HepG2 (cell line): ENCODE data around the gene BCCIP. TPM values are rescaled to one million over a fixed set of nuclear protein-coding genes. Genes with fewer than 3 reads are reported as not detected.

ENCODE experiments used
- ATAC-seq: fragments of 200-7000 bp; cut with Tn5 transposase; 3 replicates; pipeline ENCODE4 v1.9.1; 2020; ENCODE audit warnings: mild to moderate bottlenecking, moderate library complexity
- BruUV-seq: library from RNA; stranded (reverse); fragments of 400-500 nt; replicated peaks from 2 replicates; lab custom pipeline; 2021; lab: Mats Ljungman, UMichigan
- CTCF ChIA-PET: fragments of 300-600 bp; formaldehyde crosslinking; extraction: SDS; loops from one replicate; lab custom pipeline; 2021; ENCODE audit warnings: low total read pairs, inconsistent platforms, low intra/inter-chr PET ratio; lab: Yijun Ruan, JAX
- POLR2A ChIA-PET: fragments of 350-600 bp; sonication (Branson Sonifier 250); formaldehyde crosslinking; loops from one replicate; lab custom pipeline; 2020; ENCODE audit warnings: antibody characterized with exemption, inconsistent platforms; lab: Yijun Ruan, JAX
- DNase-seq: peaks from one replicate; pipeline ENCODE4 v3.0.0-alpha.2; 2015; ENCODE audit warnings: low spot score
- FAIRE-seq: peaks from 3 replicates; lab custom pipeline; 2011; peaks lifted over from hg19 to GRCh38; lab: Jason Lieb, UNC
- H2AFZ ChIP-seq: one replicate; pipeline ENCODE4 v1.6.1; 2011; ENCODE audit warnings: low read length, inconsistent platforms
- H3K27ac ChIP-seq: fragments of 300-600 bp; 3 replicates; pipeline ENCODE4 v1.8.0; 2011; ENCODE audit warnings: mixed run types, mild to moderate bottlenecking, mixed read lengths, low read length, inconsistent platforms; ENCODE audit not compliant: insufficient read depth; ENCODE audit errors: extremely low read length
- H3K27me3 ChIP-seq, 2 experiments: fragments of 200-600 bp in 1 of 2; 2 replicates in 1 of 2; 3 replicates in 1 of 2; pipeline versions ENCODE4 v1.6.0 to v1.8.0; 2011; ENCODE audit warnings: low read length in 2 of 2, mild to moderate bottlenecking in 2 of 2, moderate library complexity in 2 of 2, inconsistent platforms in 1 of 2; ENCODE audit not compliant: insufficient read depth in 2 of 2, control insufficient read depth in 1 of 2
- H3K36me3 ChIP-seq, 2 experiments: fragments of 200-600 bp in 1 of 2; replicated peaks in 1 of 2; 2 replicates in 1 of 2; 3 replicates in 1 of 2; pipeline versions ENCODE4 v1.5.1 to v1.8.0; 2011; ENCODE audit warnings: low read length in 2 of 2, inconsistent platforms in 1 of 2; ENCODE audit not compliant: insufficient read depth in 2 of 2, control insufficient read depth in 1 of 2
- H3K4me1 ChIP-seq: 2 replicates; pipeline ENCODE4 v1.5.1; 2012; ENCODE audit warnings: low read length, inconsistent platforms; ENCODE audit not compliant: insufficient read depth
- H3K4me2 ChIP-seq: 2 replicates; pipeline ENCODE4 v1.6.0; 2011; ENCODE audit warnings: low read depth, low read length, inconsistent platforms
- H3K4me3 ChIP-seq, 3 experiments: fragments of 200-600 bp in 1 of 3; sonication (generic), shearing (Covaris generic) in 1 of 3; replicated peaks in 1 of 3; 2 replicates each; pipeline ENCODE4 v1.5.1; 2011 to 2016; ENCODE audit warnings: low read length in 3 of 3, inconsistent platforms in 2 of 3, low read depth in 2 of 3, mild to moderate bottlenecking in 2 of 3, control low read depth in 1 of 3, mixed read lengths in 1 of 3; ENCODE audit not compliant: insufficient read depth in 1 of 3
- H3K79me2 ChIP-seq: one replicate; pipeline ENCODE4 v1.6.1; 2011; ENCODE audit warnings: low read length, inconsistent platforms; ENCODE audit not compliant: insufficient read depth
- H3K9ac ChIP-seq: 2 replicates; pipeline ENCODE4 v1.6.0; 2011; ENCODE audit warnings: mild to moderate bottlenecking, low read depth, low read length, inconsistent platforms; ENCODE audit not compliant: insufficient read depth
- H3K9me3 ChIP-seq: 2 replicates; pipeline ENCODE4 v1.5.1; 2012; ENCODE audit warnings: mild to moderate bottlenecking, low read length
- H4K20me1 ChIP-seq: 2 replicates; pipeline ENCODE4 v1.6.0; 2011; ENCODE audit warnings: inconsistent platforms, mild to moderate bottlenecking, low read length, moderate library complexity; ENCODE audit not compliant: insufficient read depth
- AKAP8 ChIP-seq: sonication (generic); formaldehyde crosslinking; IDR thresholded peaks from 2 replicates; pipeline ENCODE4 v1.5.1; 2020; ENCODE audit warnings: mild to moderate bottlenecking, missing genetic modification reagents
- ARNTL ChIP-seq: sonication (generic); formaldehyde crosslinking; IDR thresholded peaks from 2 replicates; pipeline ENCODE4 v1.4.0; 2020; ENCODE audit warnings: mild to moderate bottlenecking, missing genetic modification reagents
- DDIT3 ChIP-seq: sonication (generic); formaldehyde crosslinking; IDR thresholded peaks from 2 replicates; pipeline ENCODE4 v1.4.0; 2020; ENCODE audit warnings: mild to moderate bottlenecking, missing genetic modification reagents
- ELF1 ChIP-seq: sonication (generic); formaldehyde crosslinking; IDR thresholded peaks from 2 replicates; pipeline ENCODE4 v1.4.0; 2020; ENCODE audit warnings: missing genetic modification reagents
- HMGXB4 ChIP-seq, 2 experiments: sonication (generic) in 1 of 2; formaldehyde crosslinking in 1 of 2; IDR thresholded peaks; 2 replicates each; pipeline versions ENCODE4 v1.4.0 to v1.6.1; 2018 to 2020; ENCODE audit warnings: missing genetic modification reagents in 2 of 2, borderline replicate concordance in 1 of 2, low read depth in 1 of 2, mild to moderate bottlenecking in 1 of 2, missing biosample characterization in 1 of 2
- SYNCRIP ChIP-seq: fragments of 200-400 bp; formaldehyde crosslinking; IDR thresholded peaks from 2 replicates; pipeline ENCODE4 v1.6.1; 2018; ENCODE audit warnings: mild to moderate bottlenecking, low read depth, low read length; ENCODE audit not compliant: insufficient read depth
- ZFP62 ChIP-seq: sonication (generic); formaldehyde crosslinking; IDR thresholded peaks from 2 replicates; pipeline ENCODE4 v1.4.0; 2020; ENCODE audit warnings: missing genetic modification reagents
- ZNF556 ChIP-seq: sonication (generic); formaldehyde crosslinking; IDR thresholded peaks from 2 replicates; pipeline ENCODE4 v1.4.0; 2020; ENCODE audit warnings: mild to moderate bottlenecking, missing genetic modification reagents, borderline replicate concordance
- ZNF589 ChIP-seq: sonication (generic); formaldehyde crosslinking; conservative IDR thresholded peaks from 2 replicates; pipeline ENCODE4 v1.8.0; 2022; ENCODE audit warnings: mild to moderate bottlenecking, moderate library complexity, missing genetic modification reagents
- WGBS: methylation state at CpG from one replicate; pipeline ENCODE4 v1.1.6; 2017; ENCODE audit warnings: low lambda C conversion rate; 5-methylcytosine and 5-hydroxymethylcytosine counted together
- in situ Hi-C: cut with HindIII; loops from 2 replicates; pipeline ENCODE4 v1.10.0; 2017; ENCODE audit warnings: low pct_unique_long_range_greater_than_20kb; ENCODE audit not compliant: extremely low pct_ligation_motif_present
- intact Hi-C: fragments of 100-400 bp; cut with micrococcal nuclease; formaldehyde crosslinking; loops from one replicate; pipeline ENCODE4 v1.10.0; 2022; ENCODE audit not compliant: unreplicated experiment
- polyA plus RNA-seq, 8 experiments: library from polyadenylated mRNA; depleted of rRNA in 3 of 8; stranded (reverse) in 7 of 8; unstranded in 1 of 8; fragments of >200 nt; fragmentation: Illumina TruSeq in 4 of 8; extraction: Trizol in 4 of 8; gene quantifications; 2 replicates each; pipeline versions ENCODE4 v1.2.1 to v1.2.3, GENCODE V29; 2011 to 2016; ENCODE audit warnings: low read depth in 4 of 8, missing spikeins in 1 of 8, mixed read lengths in 1 of 8; ENCODE audit not compliant: insufficient read depth in 1 of 8
- total RNA-seq, 5 experiments: library from RNA; depleted of rRNA; stranded (reverse); fragments of >200 nt; fragmentation: Illumina TruSeq; extraction: Trizol; gene quantifications; 2 replicates each; pipeline ENCODE4 v1.2.3, GENCODE V29; 2016; ENCODE audit warnings: low read depth in 1 of 5
- TF ChIP-seq, protein P1 (sequence below): sonication (generic); formaldehyde crosslinking; IDR thresholded peaks from 2 replicates; pipeline ENCODE4 v1.4.0; 2020; ENCODE audit warnings: mild to moderate bottlenecking, missing genetic modification reagents

The BCCIP gene
- total and polyA plus RNA-seq, 2 of the 13 experiments (the other 11 are each of a cell fraction or from before 2014, with no cell fraction given): 37.0 to 132 TPM

DNA sequence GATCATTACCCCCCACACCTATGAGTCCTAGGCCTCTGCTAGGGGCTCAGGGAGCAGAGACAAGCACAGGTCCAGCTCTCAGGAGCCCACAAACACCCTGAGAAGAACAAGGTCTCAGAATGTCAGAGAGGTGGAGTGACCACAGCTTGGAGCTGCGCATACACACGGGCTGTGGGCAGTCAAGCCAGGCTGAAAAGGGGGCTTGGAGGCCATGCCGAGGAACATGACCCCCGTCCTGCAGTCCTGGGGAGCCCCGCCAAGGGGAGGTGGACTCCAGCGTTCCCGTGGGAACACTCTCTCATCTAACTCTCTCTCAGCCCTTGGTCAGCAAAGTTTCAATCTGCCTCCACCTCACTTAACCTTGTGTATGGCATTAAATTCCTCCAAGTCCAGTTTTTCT, 39.9 kb upstream of the BCCIP start:
- in situ Hi-C loops (no loop called here), intact Hi-C loops (no loop called here)
- CTCF ChIA-PET: no interaction called here
- no peaks in the 10 kb centered on the region for H4K20me1 ChIP-seq
- FAIRE-seq (no peak), DNase-seq (no peak), ATAC-seq (no peak)
- no peaks in the 10 kb centered on the region for H3K27me3 ChIP-seq
- POLR2A ChIA-PET: no interaction called here
- H3K9me3 ChIP-seq: no peaks in the 10 kb centered on the region
- no peak for TF ChIP-seq AKAP8 (CRISPR knock-in tag)
- H3K4me3 ChIP-seq: no peak overlapping the region
- H3K36me3 ChIP-seq: peaks cover 0 to 1% of the 10 kb centered on the region in 2 experiments; a peak in 1 of 5 replicates
- no TSS peak for BruUV-seq
- WGBS: 93% methylated on average over 7 of the region's 7 CpGs
- no peak overlapping the region for H2AFZ ChIP-seq
- H3K27ac ChIP-seq: no peak overlapping the region
- H3K79me2 ChIP-seq: no peaks in the 10 kb centered on the region
- H3K4me2 ChIP-seq: no peak overlapping the region
- peaks cover 25% of the 10 kb centered on the region for H3K4me1 ChIP-seq
- H3K9ac ChIP-seq: no peak overlapping the region

DNA sequence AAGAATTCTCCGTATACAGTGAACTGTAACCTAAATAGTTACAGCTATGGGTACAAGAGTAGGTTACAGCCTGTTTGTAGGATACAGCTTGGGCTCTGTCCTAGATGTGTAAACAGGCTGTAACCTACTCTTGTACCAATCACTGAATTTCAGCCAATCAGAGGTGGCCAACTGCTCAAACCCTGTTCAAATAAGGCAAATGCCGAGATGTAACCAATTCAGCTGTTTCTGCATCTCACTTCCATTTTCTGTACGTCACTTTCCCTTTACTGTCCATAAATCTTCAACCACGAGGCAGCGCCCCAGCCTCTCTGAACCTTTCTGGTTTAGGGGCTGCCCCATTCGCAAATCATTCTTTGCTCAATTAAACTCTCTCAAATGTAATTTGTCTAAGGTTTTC, 39.4 kb upstream of the BCCIP start:
- FAIRE-seq (no peak), ATAC-seq (no peak), DNase-seq (no peak)
- Histone ChIP-seq H3K4me1 (peaks cover 25% of the 10 kb centered on the region), H3K27me3 (no peaks in the 10 kb centered on the region), H3K4me3 (no peak overlapping the region), H2AFZ (no peak overlapping the region), H3K79me2 (no peaks in the 10 kb centered on the region), H3K27ac (no peak overlapping the region), H3K9ac (no peak overlapping the region), H3K4me2 (no peak overlapping the region), H3K9me3 (no peaks in the 10 kb centered on the region), H3K36me3 (peaks cover 0 to 1% of the 10 kb centered on the region in 2 experiments; a peak in 1 of 5 replicates), H4K20me1 (no peaks in the 10 kb centered on the region)
- ChIA-PET CTCF (no interaction called here), POLR2A (no interaction called here)
- no TSS peak for BruUV-seq
- WGBS: 90% methylated on average over 6 of the region's 6 CpGs
- in situ Hi-C loops (no loop called here), intact Hi-C loops (no loop called here)
- TF ChIP-seq HMGXB4 (CRISPR knock-in tag; IDR thresholded peaks at IDR 0.05; ENCODE audit: borderline replicate concordance in 1 of 2, low read depth in 1 of 2) (no peak), ZNF556 (CRISPR knock-in tag) (no peak), DDIT3 (CRISPR knock-in tag) (no peak), ZNF589 (CRISPR knock-in tag) (no peak), ELF1 (CRISPR knock-in tag) (no peak), ZFP62 (no peak), SYNCRIP (no peak), ARNTL (no peak)
- TF ChIP-seq, protein P1, sequence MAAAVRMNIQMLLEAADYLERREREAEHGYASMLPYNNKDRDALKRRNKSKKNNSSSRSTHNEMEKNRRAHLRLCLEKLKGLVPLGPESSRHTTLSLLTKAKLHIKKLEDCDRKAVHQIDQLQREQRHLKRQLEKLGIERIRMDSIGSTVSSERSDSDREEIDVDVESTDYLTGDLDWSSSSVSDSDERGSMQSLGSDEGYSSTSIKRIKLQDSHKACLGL: no peak
